Breast epithelium (tissue), 3 donors: ENCODE data around the gene BABAM1.

Source experiments
- POLR2A ChIP-seq: fragments of 450-650 bp; IDR thresholded peaks from one replicate; pipeline ENCODE4 v1.6.1; 2016; ENCODE audit warnings: antibody characterized with exemption, mild to moderate bottlenecking, moderate library complexity
- TF ChIP-seq, protein P1 (sequence below), 3 donors: fragments of 450-650 bp; IDR thresholded peaks; one replicate each; pipeline ENCODE4 v1.5.1; 2016 to 2017; ENCODE audit warnings: antibody characterized with exemption in 3 of 3, mild to moderate bottlenecking in 3 of 3, moderate library complexity in 3 of 3

DNA sequence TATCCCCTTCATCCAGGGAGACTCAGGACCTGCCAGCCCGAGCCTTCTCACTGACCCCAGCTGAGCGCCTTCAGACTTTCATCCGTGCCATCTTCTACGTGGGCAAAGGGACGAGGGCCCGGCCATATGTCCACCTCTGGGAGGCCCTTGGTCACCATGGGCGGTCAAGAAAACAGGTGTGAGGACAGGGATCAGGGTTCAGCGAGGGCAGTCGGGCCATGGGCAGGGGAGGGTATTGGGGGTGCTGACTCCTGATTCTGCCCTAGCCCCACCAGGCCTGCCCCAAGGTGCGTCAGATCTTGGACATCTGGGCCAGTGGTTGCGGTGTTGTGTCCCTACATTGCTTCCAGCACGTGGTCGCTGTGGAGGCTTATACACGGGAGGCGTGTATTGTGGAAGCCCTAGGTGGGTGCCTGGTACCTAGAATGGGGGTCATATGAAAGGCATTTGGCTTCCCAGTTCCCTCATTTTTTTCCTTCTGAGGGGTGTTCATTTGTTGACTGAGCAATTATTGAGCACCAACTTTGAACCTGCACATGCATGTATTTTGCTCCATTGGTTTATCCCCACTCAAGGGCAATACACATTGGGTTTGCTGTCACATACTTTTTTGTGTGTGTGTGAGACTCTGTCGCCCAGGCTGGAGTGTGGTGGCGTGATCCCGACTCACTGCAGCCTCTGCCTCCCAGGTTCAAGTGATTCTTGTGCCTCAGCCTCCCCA, 18.3 kb downstream of the BABAM1 start:
- TF ChIP-seq POLR2A, result no peak
- TF ChIP-seq, protein P1, sequence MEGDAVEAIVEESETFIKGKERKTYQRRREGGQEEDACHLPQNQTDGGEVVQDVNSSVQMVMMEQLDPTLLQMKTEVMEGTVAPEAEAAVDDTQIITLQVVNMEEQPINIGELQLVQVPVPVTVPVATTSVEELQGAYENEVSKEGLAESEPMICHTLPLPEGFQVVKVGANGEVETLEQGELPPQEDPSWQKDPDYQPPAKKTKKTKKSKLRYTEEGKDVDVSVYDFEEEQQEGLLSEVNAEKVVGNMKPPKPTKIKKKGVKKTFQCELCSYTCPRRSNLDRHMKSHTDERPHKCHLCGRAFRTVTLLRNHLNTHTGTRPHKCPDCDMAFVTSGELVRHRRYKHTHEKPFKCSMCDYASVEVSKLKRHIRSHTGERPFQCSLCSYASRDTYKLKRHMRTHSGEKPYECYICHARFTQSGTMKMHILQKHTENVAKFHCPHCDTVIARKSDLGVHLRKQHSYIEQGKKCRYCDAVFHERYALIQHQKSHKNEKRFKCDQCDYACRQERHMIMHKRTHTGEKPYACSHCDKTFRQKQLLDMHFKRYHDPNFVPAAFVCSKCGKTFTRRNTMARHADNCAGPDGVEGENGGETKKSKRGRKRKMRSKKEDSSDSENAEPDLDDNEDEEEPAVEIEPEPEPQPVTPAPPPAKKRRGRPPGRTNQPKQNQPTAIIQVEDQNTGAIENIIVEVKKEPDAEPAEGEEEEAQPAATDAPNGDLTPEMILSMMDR (IDR thresholded peaks at IDR 0.05), result no peak
